HepG2 (cell line): Measurements from ENCODE around the gene TRIM28. TPM values are rescaled to one million over a fixed set of nuclear protein-coding genes. Genes with fewer than 3 reads are reported as not detected.

Experiments used
- DMAP1 ChIP-seq: IDR thresholded peaks from 2 replicates; pipeline ENCODE4 v1.6.1; 2016
- EHMT2 ChIP-seq: fragments of 200-600 bp; sonication (generic); IDR thresholded peaks from 2 replicates; pipeline ENCODE4 v1.7.0; 2017; ENCODE audit warnings: antibody characterized with exemption, low read depth, low read length, borderline replicate concordance
- ETV5 ChIP-seq: IDR thresholded peaks from 2 replicates; pipeline ENCODE4 v1.6.1; 2018; ENCODE audit warnings: missing biosample characterization, missing genetic modification reagents, inconsistent platforms, borderline replicate concordance
- HOXA7 ChIP-seq: sonication (generic); formaldehyde crosslinking; IDR thresholded peaks from 2 replicates; pipeline ENCODE4 v1.8.1; 2022; ENCODE audit warnings: mild to moderate bottlenecking, missing genetic modification reagents, moderate library complexity
- JUN ChIP-seq: sonication (generic); formaldehyde crosslinking; IDR thresholded peaks from 2 replicates; pipeline ENCODE4 v1.4.0; 2020; ENCODE audit warnings: mild to moderate bottlenecking, missing genetic modification reagents
- KDM2A ChIP-seq: sonication (generic); formaldehyde crosslinking; IDR thresholded peaks from 2 replicates; pipeline ENCODE4 v1.4.0; 2020; ENCODE audit warnings: low read depth, missing genetic modification reagents, borderline replicate concordance
- KLF15 ChIP-seq: sonication (generic); formaldehyde crosslinking; IDR thresholded peaks from 2 replicates; pipeline ENCODE4 v1.8.1; 2023; ENCODE audit warnings: borderline replicate concordance, mild to moderate bottlenecking, inconsistent platforms, missing genetic modification reagents, mixed read lengths
- MTF2 ChIP-seq: sonication (generic); formaldehyde crosslinking; IDR thresholded peaks from 2 replicates; pipeline ENCODE4 v1.5.0; 2020; ENCODE audit warnings: missing genetic modification reagents, borderline replicate concordance
- PATZ1 ChIP-seq: sonication (generic); formaldehyde crosslinking; IDR thresholded peaks from 2 replicates; pipeline ENCODE4 v1.4.0; 2020; ENCODE audit warnings: missing genetic modification reagents
- PAX8 ChIP-seq: sonication (generic); formaldehyde crosslinking; IDR thresholded peaks from 2 replicates; pipeline ENCODE4 v1.8.0; 2022; ENCODE audit warnings: mild to moderate bottlenecking, missing genetic modification reagents, borderline replicate concordance
- PCBP2 ChIP-seq: fragments of 200-400 bp; formaldehyde crosslinking; optimal IDR thresholded peaks from 2 replicates; pipeline ENCODE3; 2018; ENCODE audit warnings: low read length, low read depth; ENCODE audit not compliant: poor library complexity, severe bottlenecking
- RBAK ChIP-seq: sonication (generic); formaldehyde crosslinking; IDR thresholded peaks from 2 replicates; pipeline ENCODE4 v1.5.1; 2020; ENCODE audit warnings: mild to moderate bottlenecking, missing genetic modification reagents
- RCOR2 ChIP-seq: IDR thresholded peaks from 2 replicates; pipeline ENCODE4 v1.6.1; 2016; ENCODE audit warnings: missing biosample characterization, missing genetic modification reagents
- STAT5B ChIP-seq: sonication (generic); formaldehyde crosslinking; IDR thresholded peaks from 2 replicates; pipeline ENCODE4 v1.4.0; 2020; ENCODE audit warnings: missing genetic modification reagents
- TFDP1 ChIP-seq: IDR thresholded peaks from 2 replicates; pipeline ENCODE4 v1.6.1; 2016; ENCODE audit warnings: missing compliant biosample characterization, missing genetic modification reagents, borderline replicate concordance
- ZNF143 ChIP-seq: sonication (generic); formaldehyde crosslinking; IDR thresholded peaks from 2 replicates; pipeline ENCODE4 v1.4.0; 2020; ENCODE audit warnings: missing genetic modification reagents
- ZNF230 ChIP-seq: sonication (generic); formaldehyde crosslinking; IDR thresholded peaks from 2 replicates; pipeline ENCODE4 v1.4.0; 2020; ENCODE audit warnings: mild to moderate bottlenecking, missing genetic modification reagents
- ZNF281 ChIP-seq: sonication (generic); formaldehyde crosslinking; IDR thresholded peaks from 2 replicates; pipeline ENCODE4 v1.4.0; 2020; ENCODE audit warnings: missing genetic modification reagents, borderline replicate concordance
- ZNF3 ChIP-seq: IDR thresholded peaks from 2 replicates; pipeline ENCODE4 v1.7.0; 2017; ENCODE audit warnings: inconsistent platforms
- ZNF333 ChIP-seq: sonication (generic); formaldehyde crosslinking; IDR thresholded peaks from 2 replicates; pipeline ENCODE4 v1.4.0; 2020; ENCODE audit warnings: mild to moderate bottlenecking, missing genetic modification reagents, borderline replicate concordance
- ZNF672 ChIP-seq: sonication (generic); formaldehyde crosslinking; IDR thresholded peaks from 2 replicates; pipeline ENCODE4 v1.8.1; 2022; ENCODE audit warnings: missing genetic modification reagents
- ZNF724P ChIP-seq: sonication (generic); formaldehyde crosslinking; IDR thresholded peaks from 2 replicates; pipeline ENCODE4 v1.8.0; 2022; ENCODE audit warnings: missing genetic modification reagents, borderline replicate concordance
- ZNF782 ChIP-seq: sonication (generic); formaldehyde crosslinking; IDR thresholded peaks from 2 replicates; pipeline ENCODE4 v1.4.0; 2020; ENCODE audit warnings: missing genetic modification reagents, mild to moderate bottlenecking, borderline replicate concordance
- ZNF891 ChIP-seq: sonication (generic); formaldehyde crosslinking; IDR thresholded peaks from 2 replicates; pipeline ENCODE4 v1.5.0; 2020; ENCODE audit warnings: mild to moderate bottlenecking, missing genetic modification reagents
- ZSCAN20 ChIP-seq: sonication (generic); formaldehyde crosslinking; IDR thresholded peaks from 2 replicates; pipeline ENCODE4 v1.4.0; 2020; ENCODE audit warnings: missing genetic modification reagents, mild to moderate bottlenecking, borderline replicate concordance
- polyA plus RNA-seq, 8 experiments: library from polyadenylated mRNA; depleted of rRNA in 3 of 8; stranded (reverse) in 7 of 8; unstranded in 1 of 8; fragments of >200 nt; fragmentation: Illumina TruSeq in 4 of 8; extraction: Trizol in 4 of 8; gene quantifications; 2 replicates each; pipeline versions ENCODE4 v1.2.1 to v1.2.3, GENCODE V29; 2011 to 2016; ENCODE audit warnings: low read depth in 4 of 8, missing spikeins in 1 of 8, mixed read lengths in 1 of 8; ENCODE audit not compliant: insufficient read depth in 1 of 8
- total RNA-seq, 5 experiments: library from RNA; depleted of rRNA; stranded (reverse); fragments of >200 nt; fragmentation: Illumina TruSeq; extraction: Trizol; gene quantifications; 2 replicates each; pipeline ENCODE4 v1.2.3, GENCODE V29; 2016; ENCODE audit warnings: low read depth in 1 of 5

Gene TRIM28
- total and polyA plus RNA-seq, 2 of the 13 experiments (the other 11 are each of a cell fraction or from before 2014, with no cell fraction given): 361 to 439 TPM

- TF ChIP-seq TFDP1 (CRISPR knock-in tag) (no peak; the same call in 1 of the 2 replicates), ZNF281 (CRISPR knock-in tag) (no peak), EHMT2 (no peak), ZNF782 (CRISPR knock-in tag) (no peak), RBAK (CRISPR knock-in tag) (no peak), PATZ1 (CRISPR knock-in tag) (0 out of 2 replicates have a peak, but pooled peaks have one; percentile 9), STAT5B (CRISPR knock-in tag) (no peak), HOXA7 (CRISPR knock-in tag) (no peak), ZNF230 (CRISPR knock-in tag) (no peak), PAX8 (CRISPR knock-in tag) (no peak), RCOR2 (CRISPR knock-in tag) (no peak), ZNF724P (CRISPR knock-in tag) (peak; percentile 57; the same call in 1 of the 2 replicates), ZNF333 (CRISPR knock-in tag) (no peak), ZNF143 (CRISPR knock-in tag) (peak; percentile 70), ZNF891 (CRISPR knock-in tag) (no peak), KLF15 (CRISPR knock-in tag) (no peak), ETV5 (CRISPR knock-in tag) (peak; percentile 69), KDM2A (peak; percentile 99), ZNF3 (no peak), JUN (0 out of 2 replicates have a peak, but pooled peaks have one; percentile 35), ZSCAN20 (CRISPR knock-in tag) (no peak), PCBP2 (no peak), DMAP1 (CRISPR knock-in tag) (no peak; the same call in 1 of the 2 replicates), MTF2 (CRISPR knock-in tag) (no peak), ZNF672 (CRISPR knock-in tag) (no peak)
These were observed 10.9 kb downstream of the TRIM28 start, which contains the start of gene CHMP2A (continued) for GRCh38 chr19:58554494-58555368.
